KOPT-K1 (cell line): ENCODE data around the gene RIPK4.
"Not testable (repeated sequence)": the region's sequence is repeated elsewhere in the genome, so short reads cannot be mapped to it uniquely, and the experiment has no call there.

Source experiments
- H3K27ac ChIP-seq: fragments of 200-600 bp; sonication (generic); 2 replicates; pipeline ENCODE4 v1.5.1; 2016; ENCODE audit warnings: antibody characterized with exemption, mild to moderate bottlenecking, low read depth, low read length; ENCODE audit not compliant: poor library complexity, severe bottlenecking
- H3K36me3 ChIP-seq: fragments of 200-600 bp; sonication (generic); 2 replicates; pipeline ENCODE4 v1.5.1; 2017; ENCODE audit warnings: antibody characterized with exemption, mild to moderate bottlenecking, low read length, moderate library complexity; ENCODE audit not compliant: insufficient read depth
- H3K9me3 ChIP-seq: fragments of 200-600 bp; sonication (generic); 2 replicates; pipeline ENCODE4 v1.5.1; 2017; ENCODE audit warnings: antibody characterized with exemption, low read length, mild to moderate bottlenecking; ENCODE audit not compliant: insufficient read depth, poor library complexity, severe bottlenecking

The RIPK4 gene

DNA sequence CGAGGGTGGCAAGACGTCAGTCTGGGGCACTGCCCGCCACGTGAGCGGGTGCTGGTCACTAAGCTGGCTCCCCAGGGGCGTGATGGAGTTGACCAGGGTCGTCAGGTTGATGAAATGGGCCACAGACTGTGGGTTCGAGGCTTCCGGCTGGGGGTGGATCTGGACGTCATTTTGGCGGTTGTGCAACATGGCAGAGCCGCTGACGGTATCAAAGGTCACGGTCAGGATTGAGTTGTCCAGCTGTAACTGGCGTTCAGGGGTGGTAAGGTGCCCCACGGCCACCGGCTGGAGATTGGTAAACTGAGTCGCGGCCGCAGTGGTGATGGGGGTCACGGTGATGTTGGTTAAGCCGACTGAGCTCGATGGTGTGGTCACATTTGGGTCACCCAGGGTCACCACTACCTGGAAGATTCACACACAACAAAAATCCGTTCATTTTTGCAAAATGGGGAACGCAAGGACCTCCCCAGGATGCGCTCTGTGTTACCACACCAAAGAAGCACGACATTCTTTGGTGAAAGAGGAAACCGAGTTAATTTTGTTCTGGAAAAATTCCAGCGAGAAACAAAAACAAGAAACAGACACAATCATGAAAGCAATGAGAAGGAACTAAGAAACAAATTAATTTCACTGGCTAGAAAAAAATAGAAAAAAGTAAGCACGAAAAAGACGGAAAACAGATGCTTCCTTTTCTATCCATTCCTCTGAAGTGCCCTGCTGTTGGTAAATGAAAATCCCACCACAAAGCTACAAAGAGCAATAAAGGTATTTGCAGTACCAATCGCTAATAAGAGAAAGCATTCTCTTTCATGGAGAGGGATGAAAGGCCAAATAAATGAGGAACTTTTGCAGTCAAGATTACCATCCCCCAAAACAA lies 34.7 kb upstream of the RIPK4 start:
- no peak overlapping the region for H3K27ac ChIP-seq
- H3K9me3 ChIP-seq: no peaks in the 10 kb centered on the region
- H3K36me3 ChIP-seq: peaks cover 48% of the 10 kb centered on the region

DNA sequence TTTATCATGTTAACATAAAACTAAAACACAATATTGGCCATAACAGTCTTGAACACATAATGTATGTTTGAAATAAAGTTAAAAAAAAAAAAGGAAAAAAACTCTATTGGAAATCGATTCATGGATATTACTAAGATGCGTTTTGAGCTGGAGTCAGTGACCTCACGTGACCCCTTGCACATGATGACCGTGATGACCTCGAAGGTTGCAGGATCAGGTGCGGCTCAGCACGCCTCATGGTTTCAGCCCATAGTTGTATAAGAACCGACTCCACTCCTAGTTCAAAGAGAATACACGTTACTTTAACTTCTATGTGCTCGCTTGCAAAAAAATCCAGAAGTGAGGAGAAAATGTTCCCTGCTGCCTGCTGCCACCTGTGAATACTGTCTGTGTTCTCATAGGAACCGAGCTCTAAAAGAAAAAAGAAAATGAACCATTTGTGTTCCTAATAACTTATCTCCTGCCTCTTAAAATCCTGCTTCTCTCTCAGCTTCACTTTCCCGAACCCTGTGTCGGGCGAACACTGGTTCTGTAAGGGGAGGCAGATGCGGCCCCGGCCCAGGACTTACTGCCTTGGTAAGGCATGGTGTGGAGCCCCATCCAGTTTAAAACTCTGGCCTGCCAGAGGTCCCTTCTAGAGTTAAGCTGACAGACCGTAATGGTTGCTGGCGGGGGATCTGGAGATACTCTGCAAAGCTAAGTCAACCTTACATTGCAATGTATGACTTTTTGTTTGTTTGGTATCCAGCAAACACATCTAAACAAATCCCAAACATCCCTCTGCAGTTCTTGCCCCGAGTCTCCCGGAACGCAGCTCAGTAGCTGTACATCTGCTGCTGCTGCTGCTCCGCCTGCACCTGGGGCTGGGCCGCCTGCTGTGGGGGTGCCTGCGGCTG lies 33.8 kb upstream of the RIPK4 start:
- Histone ChIP-seq H3K36me3 (peaks cover 48% of the 10 kb centered on the region), H3K9me3 (no peaks in the 10 kb centered on the region), H3K27ac (no peak overlapping the region)

DNA sequence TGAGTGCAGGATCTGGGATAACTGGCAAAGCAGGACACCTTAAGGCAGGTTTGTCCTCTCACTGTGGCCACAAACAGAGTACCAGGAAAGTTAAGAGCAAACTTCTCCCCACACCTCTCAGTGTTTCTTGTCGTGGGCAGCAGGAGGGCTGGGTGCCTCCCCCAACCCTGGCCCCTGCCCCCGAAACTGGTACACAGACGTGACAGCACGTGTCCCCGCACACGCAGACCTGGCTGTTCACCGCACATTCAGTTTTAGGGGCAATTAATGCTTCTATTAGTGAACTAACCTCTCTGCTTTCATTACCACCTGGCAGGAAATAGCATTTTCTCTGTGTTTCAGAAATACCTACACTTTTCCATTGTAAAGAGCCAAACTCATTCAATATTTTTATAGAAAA lies 32.9 kb upstream of the RIPK4 start:
- H3K27ac ChIP-seq: no peak overlapping the region
- H3K9me3 ChIP-seq: no peaks in the 10 kb centered on the region
- H3K36me3 ChIP-seq: peaks cover 48% of the 10 kb centered on the region

DNA sequence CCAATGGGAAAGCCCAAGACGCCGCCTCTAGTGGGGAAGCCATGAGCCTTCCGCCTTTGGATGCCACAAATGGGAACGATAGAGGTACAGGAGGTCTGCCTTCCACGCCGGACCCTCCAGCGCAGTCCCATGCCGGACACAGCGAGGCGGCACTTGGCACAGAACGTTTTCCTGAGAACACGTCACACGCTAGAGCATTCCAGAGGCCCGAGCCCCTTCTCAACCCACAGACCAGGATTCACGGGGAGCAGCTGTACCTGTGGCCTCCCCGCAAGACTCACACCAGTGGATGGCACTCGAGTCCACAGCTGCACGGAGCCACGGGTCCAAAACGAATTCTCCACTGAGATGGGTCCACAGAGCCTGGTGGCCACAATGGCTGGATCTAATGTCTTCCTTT lies 31.5 kb upstream of the RIPK4 start:
- Histone ChIP-seq H3K27ac (no peak overlapping the region), H3K36me3 (peaks cover 48% of the 10 kb centered on the region), H3K9me3 (no peaks in the 10 kb centered on the region)

DNA sequence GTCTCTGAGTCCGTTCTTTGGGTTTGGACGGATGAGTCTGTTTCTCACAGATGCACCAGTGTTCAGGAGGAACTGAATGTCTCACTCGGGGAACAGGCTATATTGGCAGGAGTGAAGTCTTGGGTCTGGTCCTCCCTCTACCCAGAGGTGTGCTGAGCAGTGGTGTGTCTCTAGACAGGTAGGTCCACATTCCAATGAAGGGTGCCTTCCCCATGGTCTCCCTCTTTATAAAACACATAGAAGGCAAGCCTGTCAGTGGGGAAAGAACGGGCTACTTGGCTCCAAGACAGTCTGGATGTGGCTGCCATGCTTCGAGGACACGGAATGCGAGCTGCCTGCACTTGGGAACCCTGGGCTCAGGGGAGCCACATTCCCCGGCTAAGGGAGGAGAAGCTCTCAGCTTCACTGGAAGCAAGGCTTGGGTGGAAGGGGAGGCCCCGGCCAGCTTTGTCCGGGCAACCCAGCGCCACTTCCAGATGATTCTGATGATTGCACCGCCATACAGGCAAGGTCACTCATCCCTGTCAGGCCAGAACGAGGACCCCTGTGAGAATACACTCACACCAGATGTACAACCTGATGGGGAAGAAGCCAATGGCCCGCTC lies 29.7 kb upstream of the RIPK4 start:
- Histone ChIP-seq H3K36me3 (peaks cover 30% of the 10 kb centered on the region), H3K9me3 (peaks cover 15% of the 10 kb centered on the region), H3K27ac (no peak overlapping the region)

DNA sequence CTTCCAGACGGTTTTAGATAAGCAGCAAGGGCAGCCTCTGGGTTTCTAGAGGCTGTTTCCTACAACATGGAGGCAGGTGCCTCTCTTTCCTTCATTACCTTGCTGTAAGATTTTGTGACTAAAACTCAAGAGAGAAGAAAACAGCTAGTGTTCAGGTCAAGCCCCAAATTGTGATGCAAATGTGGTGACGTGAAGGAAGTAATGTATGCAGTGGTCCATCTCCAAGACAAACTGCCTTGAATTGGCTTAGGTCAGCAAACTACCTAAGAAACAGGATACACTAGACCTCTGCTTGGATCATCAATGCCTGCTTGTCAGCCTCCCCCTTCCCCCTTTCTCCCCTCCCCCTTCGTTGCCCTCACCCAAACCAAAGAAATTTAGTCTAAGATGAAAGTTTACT lies 28.9 kb upstream of the RIPK4 start:
- H3K9me3 ChIP-seq: peaks cover 15% of the 10 kb centered on the region
- H3K27ac ChIP-seq: no peak overlapping the region
- H3K36me3 ChIP-seq: peaks cover 22% of the 10 kb centered on the region

DNA sequence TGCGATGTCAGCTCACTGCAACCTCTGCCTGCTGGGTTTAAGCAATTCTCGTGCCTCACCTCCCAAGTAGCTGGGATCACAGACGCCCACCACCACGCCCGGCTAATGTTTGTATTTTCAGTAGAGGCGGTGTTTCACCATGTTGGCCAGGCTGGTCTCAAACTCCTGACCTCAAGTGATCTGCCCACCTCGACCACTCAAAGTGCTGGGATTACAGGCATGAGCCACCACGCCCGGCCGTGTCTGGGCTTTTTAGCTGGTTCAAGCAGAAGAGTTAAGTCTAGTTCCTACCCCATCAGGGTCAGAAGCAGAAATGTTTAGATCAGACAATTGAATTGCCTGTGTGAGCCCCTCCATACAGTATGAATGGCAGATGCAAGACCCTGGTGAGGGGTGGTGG lies 27.7 kb upstream of the RIPK4 start:
- peaks cover 15% of the 10 kb centered on the region for H3K9me3 ChIP-seq
- no peak overlapping the region for H3K27ac ChIP-seq
- peaks cover 11% of the 10 kb centered on the region for H3K36me3 ChIP-seq

DNA sequence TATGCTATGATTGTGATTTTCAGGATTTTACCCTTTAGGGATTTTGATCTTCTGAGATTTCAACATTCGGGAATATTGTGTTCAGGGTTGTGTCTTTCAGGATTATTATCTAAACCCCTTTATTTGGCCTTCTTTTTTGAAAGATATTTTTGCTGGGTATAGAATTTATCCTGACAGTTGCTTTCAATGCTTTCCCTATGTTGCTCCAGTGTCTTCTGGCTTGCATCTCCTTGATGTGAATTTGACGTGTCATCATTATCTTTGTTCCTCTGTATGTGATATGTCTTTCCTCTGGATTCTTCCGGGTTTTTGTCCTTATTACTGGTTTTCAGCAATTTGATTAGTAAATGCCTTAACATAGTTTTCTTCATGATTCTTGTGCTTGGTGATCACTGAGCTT lies 25.9 kb upstream of the RIPK4 start:
- Histone ChIP-seq H3K36me3 (no peaks in the 10 kb centered on the region), H3K9me3 (peaks cover 15% of the 10 kb centered on the region), H3K27ac (no peak overlapping the region)

DNA sequence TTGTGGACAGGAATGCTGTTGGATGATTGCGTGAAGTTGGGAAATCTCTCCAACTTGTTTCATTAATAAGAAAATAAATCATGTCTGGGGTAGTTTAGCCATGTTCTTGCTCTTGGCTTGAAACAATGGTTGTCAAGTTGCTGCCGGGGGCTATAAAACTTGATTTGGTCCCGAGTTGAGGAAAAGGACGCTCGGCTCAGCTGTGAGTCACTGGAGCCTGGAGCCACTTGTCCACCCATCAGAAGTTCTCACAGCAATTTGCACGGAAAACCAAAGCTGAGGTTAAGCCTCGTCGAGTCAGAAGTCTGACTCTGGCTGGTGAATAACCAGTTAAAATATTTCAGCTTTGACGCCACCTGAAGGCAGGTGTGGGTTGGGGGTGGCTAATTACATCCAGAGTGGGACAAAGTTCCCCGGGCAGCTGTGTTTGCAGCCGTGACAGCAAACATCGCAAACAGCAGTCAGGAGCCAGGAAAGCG lies 19.7 kb upstream of the RIPK4 start:
- no peak overlapping the region for H3K27ac ChIP-seq
- no peaks in the 10 kb centered on the region for H3K36me3 ChIP-seq
- H3K9me3 ChIP-seq: no peaks in the 10 kb centered on the region

DNA sequence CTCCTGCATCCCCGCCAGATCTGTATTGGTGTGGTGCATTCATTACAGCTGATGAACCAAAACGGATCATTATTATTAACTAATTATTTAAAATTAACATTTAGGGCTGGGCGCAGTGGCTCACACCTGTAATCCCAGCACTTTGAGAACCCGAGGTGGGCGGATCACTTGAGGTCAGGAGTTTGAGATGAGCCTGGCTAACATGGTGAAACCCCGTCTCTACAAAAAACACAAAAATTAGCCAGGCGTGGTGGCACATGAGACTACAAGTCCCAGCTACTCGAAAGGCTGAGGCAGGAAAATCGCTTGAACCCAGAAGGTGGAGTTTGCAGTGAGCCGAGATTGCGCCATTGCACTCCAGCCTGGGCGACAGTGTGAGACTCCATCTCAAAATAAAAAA lies 18.4 kb upstream of the RIPK4 start:
- not testable (repeated sequence) for H3K9me3 ChIP-seq, H3K36me3 ChIP-seq, H3K27ac ChIP-seq

DNA sequence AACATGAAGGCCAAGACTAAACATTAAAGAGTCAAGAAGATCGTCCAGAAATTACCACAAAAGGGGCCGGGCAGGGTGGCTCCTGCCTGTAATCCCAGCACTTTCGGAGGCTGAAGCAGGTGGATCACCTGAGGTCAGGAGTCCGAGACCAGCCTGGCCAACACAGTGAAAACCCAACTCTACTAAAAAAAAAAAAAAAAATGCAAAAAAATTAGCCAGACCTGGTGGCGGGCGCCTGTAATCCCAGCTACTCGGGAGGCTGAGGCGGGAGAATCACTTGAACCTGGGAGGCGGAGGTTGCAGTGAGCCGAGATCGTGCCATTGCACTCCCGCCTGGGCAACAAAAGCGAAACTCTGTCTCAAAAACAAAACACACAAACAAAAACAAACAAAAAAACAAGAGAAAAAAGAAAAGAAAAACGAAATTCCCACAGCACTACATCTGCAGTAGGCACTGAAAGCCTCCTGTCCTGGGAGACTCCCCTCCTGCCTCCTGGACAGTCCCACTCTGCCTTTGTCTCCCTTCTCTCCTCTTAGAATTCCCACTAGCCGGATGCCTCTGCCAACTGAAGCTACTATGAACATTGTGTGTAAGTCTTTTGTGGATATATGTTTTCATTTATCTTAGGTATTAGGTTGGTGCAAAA lies 17.7 kb upstream of the RIPK4 start:
- no peak overlapping the region for H3K27ac ChIP-seq

DNA sequence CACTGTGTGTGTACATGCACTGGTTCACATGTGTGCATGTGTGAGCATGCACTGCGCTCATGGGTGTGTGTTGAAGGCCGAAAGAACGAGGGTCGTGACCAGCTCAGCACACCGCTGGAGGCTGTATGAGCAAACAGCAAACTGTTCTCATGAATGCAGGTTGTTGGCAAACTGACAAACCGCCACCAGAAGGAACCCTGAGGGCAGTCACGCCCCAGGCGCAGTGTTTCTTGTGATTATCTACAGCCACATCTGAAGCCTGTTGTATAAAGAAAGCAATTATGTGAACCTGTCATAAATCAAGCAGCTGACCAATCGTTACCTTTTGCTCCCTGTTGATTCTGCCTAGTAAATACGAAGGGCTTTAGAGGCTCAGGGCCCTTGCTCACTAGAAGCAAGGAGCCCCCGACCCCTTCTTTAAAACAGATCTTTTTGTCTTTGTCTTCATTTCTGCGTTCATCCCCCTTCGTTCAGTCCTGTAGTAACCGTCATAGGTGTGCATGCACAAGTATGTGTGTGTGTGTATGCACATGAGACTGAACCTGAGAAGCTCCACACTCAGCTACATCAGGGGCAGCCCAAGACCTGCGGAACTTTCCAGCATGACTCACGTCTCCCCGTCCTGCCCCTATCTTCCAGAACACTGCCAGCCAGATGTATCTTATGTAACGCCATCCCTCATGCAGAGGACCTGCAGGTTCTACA lies 16.8 kb upstream of the RIPK4 start:
- Histone ChIP-seq H3K27ac (peak overlapping the region; percentile 36), H3K36me3 (no peaks in the 10 kb centered on the region), H3K9me3 (no peaks in the 10 kb centered on the region)

More for the DNA sequence above, 17.7 kb upstream of the RIPK4 start:
- H3K36me3 ChIP-seq: no peaks in the 10 kb centered on the region
- no peaks in the 10 kb centered on the region for H3K9me3 ChIP-seq

DNA sequence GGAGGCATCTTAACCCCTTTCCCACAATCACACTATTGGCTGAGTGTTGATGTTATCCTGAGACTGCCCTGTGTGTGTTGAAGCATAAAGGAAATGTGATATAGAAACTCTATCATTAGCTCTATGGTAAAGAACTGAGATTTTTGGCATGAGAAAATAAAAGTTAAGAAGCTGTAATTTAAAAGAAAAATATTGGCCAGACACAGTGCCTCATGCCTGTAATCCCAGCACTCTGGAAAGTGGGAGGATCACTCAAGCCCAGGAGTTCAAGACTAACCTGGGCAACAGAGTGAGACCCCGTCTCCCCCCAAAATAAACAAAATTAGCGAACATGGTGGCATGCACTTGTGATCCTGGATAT lies 14.2 kb upstream of the RIPK4 start:
- Histone ChIP-seq H3K9me3 (no peaks in the 10 kb centered on the region), H3K27ac (no peak overlapping the region), H3K36me3 (no peaks in the 10 kb centered on the region)

DNA sequence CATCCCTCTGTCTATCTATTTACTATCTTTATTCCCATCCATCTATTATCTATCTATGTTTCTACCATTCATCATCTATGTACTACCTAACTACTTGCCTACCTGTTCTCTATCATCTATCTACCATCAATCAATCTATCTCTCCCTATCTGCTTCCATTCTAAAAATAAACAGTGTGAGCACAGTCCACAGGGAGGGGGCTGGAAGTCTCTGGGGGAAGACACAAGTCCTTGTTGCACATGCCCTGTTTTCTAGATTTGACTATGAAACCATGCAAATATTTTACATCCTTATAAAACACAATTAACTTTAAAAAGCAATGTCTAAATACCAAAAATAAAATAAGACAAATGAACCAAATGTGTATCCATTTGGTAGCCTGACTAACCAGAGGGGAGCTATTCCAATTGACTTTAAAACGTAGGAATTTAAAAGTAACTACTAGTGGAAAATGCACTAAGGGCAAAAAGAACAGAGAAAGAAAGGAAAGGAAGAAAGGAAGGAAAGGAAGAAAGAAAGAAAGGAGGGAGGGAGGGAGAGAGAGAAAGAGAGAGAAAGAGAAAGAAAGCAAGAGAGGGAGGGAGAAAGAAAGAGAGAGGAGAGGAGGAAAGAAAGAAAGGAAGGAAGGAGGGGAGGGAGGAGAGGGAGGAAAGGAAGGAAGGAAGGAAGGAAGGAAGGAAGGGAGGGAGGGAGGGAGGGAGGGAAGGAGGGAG lies 13.6 kb upstream of the RIPK4 start:
- H3K27ac ChIP-seq: no peak overlapping the region
- no peaks in the 10 kb centered on the region for H3K36me3 ChIP-seq

More for the DNA sequence above, 13.6 kb upstream of the RIPK4 start:
- H3K9me3 ChIP-seq: no peaks in the 10 kb centered on the region
